ENCODE measurements around the gene FAM83G.

DNA sequence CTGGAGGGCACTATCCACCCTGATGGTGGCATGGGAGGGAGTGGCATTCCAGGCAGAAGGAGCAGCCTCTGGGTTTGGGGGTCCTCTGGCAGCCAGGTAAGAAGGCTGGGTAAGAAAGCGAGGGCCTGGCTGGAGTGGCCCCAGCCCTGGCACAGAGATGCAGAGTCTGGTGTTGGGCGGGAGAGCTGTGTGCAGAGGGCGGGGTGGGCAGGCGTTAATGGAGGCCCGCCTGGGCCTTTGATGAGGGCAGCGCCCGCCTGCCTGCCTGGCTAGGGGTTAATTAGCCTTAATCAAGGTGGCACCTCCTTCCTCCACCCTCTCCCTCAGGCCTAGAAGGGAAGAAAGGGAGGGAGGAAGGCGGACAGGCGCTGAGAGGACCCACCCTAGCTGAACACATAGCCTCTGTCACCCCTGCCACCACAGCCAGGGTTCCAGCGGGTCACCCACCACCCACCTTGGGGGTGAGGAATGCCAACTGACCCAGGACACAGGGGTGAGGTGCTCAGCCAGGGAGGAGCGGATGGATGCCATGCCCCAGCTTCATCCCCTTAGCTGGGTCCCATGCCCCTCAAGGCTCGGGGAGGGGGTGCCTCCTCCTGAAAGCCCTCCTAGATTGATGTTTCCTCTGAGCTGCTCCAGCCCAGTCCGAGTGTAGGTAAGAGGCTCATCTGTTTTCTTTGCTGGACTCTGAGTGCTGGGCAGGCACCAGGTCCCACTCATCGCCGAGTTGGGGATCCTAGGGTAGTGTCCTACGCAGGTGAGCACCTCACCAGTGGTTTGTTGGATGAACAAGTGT is 13.4 kb upstream of the FAM83G start:
- TF ChIP-seq, protein P1, sequence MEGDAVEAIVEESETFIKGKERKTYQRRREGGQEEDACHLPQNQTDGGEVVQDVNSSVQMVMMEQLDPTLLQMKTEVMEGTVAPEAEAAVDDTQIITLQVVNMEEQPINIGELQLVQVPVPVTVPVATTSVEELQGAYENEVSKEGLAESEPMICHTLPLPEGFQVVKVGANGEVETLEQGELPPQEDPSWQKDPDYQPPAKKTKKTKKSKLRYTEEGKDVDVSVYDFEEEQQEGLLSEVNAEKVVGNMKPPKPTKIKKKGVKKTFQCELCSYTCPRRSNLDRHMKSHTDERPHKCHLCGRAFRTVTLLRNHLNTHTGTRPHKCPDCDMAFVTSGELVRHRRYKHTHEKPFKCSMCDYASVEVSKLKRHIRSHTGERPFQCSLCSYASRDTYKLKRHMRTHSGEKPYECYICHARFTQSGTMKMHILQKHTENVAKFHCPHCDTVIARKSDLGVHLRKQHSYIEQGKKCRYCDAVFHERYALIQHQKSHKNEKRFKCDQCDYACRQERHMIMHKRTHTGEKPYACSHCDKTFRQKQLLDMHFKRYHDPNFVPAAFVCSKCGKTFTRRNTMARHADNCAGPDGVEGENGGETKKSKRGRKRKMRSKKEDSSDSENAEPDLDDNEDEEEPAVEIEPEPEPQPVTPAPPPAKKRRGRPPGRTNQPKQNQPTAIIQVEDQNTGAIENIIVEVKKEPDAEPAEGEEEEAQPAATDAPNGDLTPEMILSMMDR (IDR thresholded peaks at IDR 0.05) = no peak
- TF ChIP-seq POLR2A (IDR thresholded peaks at IDR 0.05) = no peak
